ENCODE measurements around the gene IL4.
"Not testable (repeated sequence)": the region's sequence is repeated elsewhere in the genome, so short reads cannot be mapped to it uniquely, and the experiment has no call there.

IL4 gene

DNA sequence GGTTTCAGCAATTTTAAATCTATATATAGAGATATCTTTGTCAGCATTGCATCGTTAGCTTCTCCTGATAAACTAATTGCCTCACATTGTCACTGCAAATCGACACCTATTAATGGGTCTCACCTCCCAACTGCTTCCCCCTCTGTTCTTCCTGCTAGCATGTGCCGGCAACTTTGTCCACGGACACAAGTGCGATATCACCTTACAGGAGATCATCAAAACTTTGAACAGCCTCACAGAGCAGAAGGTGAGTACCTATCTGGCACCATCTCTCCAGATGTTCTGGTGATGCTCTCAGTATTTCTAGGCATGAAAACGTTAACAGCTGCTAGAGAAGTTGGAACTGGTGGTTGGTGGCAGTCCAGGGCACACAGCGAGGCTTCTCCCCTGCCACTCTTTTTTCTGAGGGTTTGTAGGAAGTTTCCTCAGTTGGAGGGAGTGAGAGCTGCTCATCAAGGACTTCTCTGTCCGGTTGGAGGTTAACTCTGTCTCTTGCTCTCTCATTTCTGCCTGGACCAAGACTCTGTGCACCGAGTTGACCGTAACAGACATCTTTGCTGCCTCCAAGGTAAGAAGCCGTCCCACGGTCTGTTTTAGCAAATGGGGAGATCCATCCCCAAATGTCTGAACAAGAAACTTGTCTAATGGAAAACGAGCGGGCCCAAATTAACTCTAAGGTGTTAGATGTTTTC is at the start of gene IL4:
Gene IL4, plus strand, starts transcription at position 51 of the 692 bp plus-strand sequence. Its CDS starts 62 bp downstream, at position 113.
- DNase-seq (ENCODE audit: low read depth): no peak

- no peak for DNase-seq (ENCODE audit: low read depth)
Observed at GRCh38 chr5:132627470-132627869, 46.3 kb upstream of the IL4 start.

GRCh38 chr5:132628814-132629213 is 45.0 kb upstream of the IL4 start:
- no peak for DNase-seq (ENCODE audit: low read depth)

DNA sequence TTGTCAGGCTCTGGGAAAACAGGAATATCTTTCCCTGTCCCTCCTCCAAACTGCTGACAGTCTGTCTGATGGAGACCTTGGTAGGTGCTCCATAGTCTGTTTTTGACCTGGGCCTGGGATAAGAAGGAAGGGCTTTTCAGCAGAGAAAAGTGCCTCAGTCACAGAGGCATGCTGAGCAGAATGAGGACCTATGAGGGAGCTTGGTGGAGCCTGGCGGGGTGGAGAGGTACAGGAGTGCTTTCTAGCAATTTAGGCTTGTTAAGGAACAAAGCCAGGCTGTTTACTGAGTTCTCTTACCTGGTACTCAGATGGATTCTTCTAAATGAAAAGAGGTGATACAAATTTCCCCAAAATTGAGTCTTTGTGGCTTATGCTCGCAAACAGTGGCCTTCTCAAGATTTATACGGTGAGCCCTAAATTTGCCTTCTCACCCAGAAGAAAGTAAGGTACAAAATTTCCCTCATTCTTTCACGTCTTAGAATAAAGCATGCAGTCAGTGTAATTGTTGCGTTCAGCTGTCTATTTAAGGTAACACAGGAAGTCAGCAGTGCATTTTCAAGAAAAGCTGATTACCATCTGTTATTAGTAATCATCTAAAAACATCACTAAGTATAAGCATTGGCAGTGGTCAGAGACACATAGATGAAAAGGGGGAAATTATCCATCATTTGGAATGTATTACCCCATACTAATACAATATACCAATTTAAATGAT is 44.4 kb upstream of the IL4 start:
- no peak for DNase-seq (ENCODE audit: low read depth)

GRCh38 chr5:132633587-132633986 is 40.2 kb upstream of the IL4 start:
- DNase-seq (ENCODE audit: low read depth): not testable (repeated sequence)

- DNase-seq (ENCODE audit: low read depth): no peak
Observed at GRCh38 chr5:132635873-132636272, 37.9 kb upstream of the IL4 start.

DNA sequence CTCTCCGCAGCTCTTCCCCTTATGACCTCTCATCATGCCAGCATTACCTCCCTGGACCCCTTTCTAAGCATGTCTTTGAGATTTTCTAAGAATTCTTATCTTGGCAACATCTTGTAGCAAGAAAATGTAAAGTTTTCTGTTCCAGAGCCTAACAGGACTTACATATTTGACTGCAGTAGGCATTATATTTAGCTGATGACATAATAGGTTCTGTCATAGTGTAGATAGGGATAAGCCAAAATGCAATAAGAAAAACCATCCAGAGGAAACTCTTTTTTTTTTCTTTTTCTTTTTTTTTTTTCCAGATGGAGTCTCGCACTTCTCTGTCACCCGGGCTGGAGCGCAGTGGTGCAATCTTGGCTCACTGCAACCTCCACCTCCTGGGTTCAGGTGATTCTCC is 36.5 kb upstream of the IL4 start:
- DNase-seq (ENCODE audit: low read depth): no peak

- DNase-seq (ENCODE audit: low read depth): no peak
Observed at GRCh38 chr5:132639706-132640130, 34.1 kb upstream of the IL4 start.

- DNase-seq (ENCODE audit: low read depth): no peak
Observed at GRCh38 chr5:132640613-132641012, 33.2 kb upstream of the IL4 start.

DNA sequence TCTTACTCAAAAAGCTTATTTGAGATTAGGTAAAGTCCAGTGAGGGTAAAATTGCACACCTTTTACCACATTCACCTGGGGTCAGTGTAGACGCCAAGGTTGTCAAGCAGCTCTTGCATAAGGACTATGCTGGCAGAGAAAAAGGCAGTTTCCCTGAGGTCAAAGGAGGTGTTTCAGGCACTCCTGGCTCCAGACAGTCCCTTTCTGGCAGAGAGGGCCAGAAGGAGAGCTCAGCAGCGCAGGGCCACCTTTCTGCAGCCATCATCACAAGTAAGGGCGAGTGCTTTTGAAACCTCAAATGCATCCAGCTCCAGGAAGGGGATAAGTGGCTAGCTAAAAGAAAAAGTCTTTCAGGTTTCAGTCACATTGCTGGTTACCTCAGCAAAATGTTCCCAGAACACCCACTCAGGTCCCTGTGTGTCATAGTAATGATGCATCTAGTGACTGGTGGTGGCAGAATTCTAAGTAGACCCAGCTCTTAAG is 32.5 kb upstream of the IL4 start:
- no peak for DNase-seq (ENCODE audit: low read depth)

- no peak for DNase-seq (ENCODE audit: low read depth)
Observed at GRCh38 chr5:132641841-132642240, 31.9 kb upstream of the IL4 start.

DNA sequence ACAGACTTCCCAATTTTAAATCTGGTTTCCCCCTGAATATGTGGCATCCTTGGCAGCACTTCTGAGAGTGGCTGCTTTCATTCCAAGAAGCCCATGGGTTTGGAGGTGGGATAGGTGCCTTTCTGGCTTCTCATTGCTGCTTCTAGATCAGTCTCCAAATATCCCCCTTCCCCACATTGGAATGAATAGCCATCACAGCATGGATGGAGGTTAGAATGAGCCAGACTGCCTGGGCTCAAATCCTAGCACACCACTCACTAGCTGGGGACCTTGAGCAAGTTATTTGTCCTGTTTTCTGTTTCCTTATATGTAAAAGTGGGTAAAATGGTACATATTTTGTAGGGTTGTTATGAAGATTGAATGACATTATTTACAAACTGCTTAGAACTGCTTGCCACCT is 29.6 kb upstream of the IL4 start:
- no peak for DNase-seq (ENCODE audit: low read depth)

GRCh38 chr5:132646583-132647266 is 27.1 kb upstream of the IL4 start:
- no peak for DNase-seq (ENCODE audit: low read depth)

GRCh38 chr5:132647473-132647872 is 26.3 kb upstream of the IL4 start:
- no peak for DNase-seq (ENCODE audit: low read depth)

DNA sequence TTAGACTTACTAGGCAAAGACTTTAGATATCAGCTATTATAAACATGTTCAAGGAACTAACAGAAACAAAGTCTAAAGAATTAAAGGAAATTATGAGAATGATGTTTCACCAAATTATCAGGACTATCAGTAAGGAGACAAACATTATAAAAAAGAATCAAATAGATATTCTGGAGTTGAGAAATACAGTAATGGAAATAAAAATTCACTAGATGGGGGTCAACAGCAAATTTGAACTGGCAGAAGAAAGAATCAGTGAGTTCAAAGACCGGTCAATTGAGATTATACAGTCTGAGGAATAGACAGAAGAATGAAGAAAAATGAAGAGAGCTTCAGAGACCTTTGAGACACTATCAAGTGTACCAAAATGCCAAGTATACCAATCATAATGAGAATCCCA is 25.4 kb upstream of the IL4 start:
- no peak for DNase-seq (ENCODE audit: low read depth)

- DNase-seq (ENCODE audit: low read depth): no peak
Observed at GRCh38 chr5:132651838-132652469, 21.8 kb upstream of the IL4 start.

DNA sequence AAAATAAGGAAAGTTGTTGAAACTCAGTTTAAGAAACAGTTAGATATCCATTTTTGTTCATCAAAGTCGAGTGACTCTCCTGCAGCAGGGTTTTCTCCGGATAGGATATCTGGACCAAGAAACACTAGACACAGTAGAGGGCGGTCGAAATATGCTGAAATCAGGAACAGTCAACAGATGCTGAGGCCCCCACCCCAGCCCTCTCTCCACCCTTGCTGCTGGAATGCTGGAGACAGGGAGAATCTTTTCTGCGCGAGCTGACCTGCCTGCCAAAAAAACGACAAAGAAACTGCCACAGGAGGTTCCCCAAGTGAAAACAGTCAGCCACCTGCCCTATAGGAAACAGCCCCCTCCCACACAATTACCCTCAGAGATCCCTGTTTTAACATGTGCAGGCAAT is 20.1 kb upstream of the IL4 start:
- DNase-seq (ENCODE audit: low read depth): no peak

DNA sequence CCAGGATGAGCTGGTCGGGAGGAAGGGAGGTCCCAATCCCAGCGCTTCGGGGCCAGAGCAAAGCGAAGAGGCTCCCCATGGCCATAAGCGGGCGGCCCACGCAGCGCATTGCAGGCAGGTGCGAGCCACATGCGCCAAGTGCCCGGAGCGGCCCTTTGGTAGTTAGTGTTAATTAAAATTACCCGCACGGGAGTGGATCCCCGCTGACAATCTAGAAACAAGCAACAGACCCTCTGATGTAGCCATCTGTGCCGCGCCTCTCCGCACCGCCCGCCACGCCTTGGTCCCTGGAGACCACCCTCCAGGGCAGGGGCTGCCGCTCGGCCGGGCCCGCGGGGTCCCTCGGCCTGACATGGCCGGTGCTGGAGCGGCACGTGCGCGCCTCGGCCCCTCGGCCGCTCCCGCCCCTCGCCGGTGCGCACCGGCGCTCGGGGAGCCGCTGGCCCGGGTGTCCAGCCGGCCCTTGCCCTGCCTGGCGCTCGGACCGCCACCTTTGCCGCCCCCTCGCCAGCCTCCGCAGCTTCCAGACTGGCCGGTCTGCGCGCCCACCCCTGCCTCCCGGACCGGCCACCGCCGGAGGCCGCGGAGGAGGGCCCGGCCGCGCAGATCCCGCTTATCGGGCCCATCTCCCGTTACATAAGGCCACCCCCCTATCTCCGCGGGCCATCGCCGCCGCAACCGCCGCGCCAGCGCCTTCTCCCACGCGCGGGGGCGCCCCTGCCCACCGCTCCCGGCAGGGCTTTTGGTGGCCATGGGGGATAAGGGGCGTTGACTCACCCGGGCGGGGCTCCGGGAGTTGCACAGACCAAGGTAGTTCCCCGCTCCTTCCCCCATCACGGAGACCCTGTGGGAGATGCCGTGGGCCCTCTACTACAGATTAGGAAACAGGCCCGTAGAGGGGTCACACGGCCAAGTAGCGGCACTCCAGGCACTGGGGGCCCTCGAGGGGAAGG is 17.7 kb upstream of the IL4 start:
- no peak for DNase-seq (ENCODE audit: low read depth)

DNA sequence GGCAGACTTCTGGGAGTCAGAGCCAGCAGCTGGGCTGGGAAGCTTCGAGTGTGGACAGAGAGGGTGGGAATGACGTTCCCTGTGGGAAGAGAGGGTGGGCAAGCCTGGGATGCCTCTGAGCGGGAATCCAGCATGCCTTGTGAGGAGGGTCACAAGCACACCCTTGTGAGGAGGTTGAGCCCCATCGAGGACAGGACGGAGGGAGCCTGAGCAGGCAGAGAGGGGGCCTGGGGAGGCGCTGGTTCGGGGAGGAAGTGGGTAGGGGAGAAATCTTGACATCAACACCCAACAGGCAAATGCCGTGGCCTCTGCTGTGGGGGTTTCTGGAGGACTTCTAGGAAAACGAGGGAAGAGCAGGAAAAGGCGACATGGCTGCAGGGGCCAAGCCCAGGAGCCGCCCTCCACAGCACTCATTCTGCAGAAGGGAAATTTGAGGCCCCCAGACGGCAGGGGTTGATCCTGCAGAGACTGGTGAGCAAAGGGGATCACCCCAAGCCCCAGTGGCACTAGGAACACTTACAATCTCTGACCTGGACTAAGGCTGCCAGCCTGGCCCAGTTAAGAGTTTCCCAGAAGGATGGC is 16.9 kb upstream of the IL4 start:
- DNase-seq (ENCODE audit: low read depth): no peak

DNA sequence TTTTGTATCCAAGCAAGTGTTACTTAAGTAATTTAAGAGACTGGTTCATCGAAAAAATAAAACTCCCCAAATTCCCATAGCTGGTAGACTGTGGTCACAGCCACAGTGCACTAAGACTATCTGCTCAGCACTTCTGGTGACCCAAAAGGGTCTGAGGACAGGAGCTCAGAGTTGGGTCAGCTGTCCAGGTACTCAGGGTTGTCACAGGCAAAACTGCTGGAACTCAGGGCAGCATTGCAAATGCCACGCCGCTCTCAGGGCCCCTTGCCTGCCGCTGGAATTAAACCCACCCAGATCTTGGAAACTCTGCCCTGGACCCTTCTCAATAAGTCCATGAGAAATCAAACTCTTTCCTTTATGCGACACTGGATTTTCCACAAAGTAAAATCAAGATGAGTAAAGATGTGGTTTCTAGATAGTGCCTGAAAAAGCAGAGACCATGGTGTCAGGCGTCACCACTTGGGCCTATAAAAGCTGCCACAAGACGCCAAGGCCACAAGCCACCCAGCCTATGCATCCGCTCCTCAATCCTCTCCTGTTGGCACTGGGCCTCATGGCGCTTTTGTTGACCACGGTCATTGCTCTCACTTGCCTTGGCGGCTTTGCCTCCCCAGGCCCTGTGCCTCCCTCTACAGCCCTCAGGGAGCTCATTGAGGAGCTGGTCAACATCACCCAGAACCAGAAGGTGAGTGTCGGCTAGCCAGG is 16.0 kb upstream of the IL4 start, which contains the start of gene IL13:
Gene IL13, plus strand, starts transcription at position 498 of the 705 bp plus-strand sequence. Its CDS starts 14 bp downstream, at position 512.
- DNase-seq (ENCODE audit: low read depth): no peak

All from stromal cell of bone marrow (primary cell).